GF-D8 (cell line): ENCODE data around the gene OR10P1.
"Not testable (repeated sequence)": the region's sequence is repeated elsewhere in the genome, so short reads cannot be mapped to it uniquely, and the experiment has no call there.

Experiments used
- DNase-seq: peaks from one replicate; lab custom pipeline; 2025; lab: John Stamatoyannopoulos, UW

The OR10P1 gene, protein sequence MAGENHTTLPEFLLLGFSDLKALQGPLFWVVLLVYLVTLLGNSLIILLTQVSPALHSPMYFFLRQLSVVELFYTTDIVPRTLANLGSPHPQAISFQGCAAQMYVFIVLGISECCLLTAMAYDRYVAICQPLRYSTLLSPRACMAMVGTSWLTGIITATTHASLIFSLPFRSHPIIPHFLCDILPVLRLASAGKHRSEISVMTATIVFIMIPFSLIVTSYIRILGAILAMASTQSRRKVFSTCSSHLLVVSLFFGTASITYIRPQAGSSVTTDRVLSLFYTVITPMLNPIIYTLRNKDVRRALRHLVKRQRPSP

GRCh38 chr12:55636853-55637252 lies at the start of gene OR10P1:
OR10P1 (plus strand) TSS chr12:55636892; CDS start chr12:55636892, 0 bp downstream.
- no peak for DNase-seq

- DNase-seq: not testable (repeated sequence)
Measured at GRCh38 chr12:55590152-55590551, 46.5 kb upstream of the OR10P1 start.

- no peak for DNase-seq
Measured at GRCh38 chr12:55607821-55608594, 28.7 kb upstream of the OR10P1 start.

GRCh38 chr12:55610598-55610997 lies 26.1 kb upstream of the OR10P1 start:
- DNase-seq: no peak

DNA sequence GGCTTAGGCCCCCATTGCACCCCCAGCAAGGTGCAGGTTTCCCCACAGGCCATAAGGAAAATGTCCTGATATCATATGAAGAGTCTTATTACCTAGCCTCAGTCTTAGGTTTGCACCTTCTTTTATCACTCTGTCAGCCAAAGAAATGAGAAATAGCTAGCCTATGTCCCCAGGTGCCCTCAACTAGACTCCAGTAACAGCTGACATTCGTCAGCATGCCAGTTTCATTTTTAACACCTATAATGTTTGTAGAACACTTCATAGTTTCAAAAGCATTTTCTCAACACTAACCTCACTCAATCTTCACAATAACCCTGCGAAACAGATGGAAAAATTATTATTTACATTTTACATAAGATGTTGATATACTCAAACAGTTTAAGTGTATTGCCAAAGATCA lies 24.0 kb upstream of the OR10P1 start:
- DNase-seq: no peak

- no peak for DNase-seq
Measured at GRCh38 chr12:55614764-55615163, 21.9 kb upstream of the OR10P1 start.

DNA sequence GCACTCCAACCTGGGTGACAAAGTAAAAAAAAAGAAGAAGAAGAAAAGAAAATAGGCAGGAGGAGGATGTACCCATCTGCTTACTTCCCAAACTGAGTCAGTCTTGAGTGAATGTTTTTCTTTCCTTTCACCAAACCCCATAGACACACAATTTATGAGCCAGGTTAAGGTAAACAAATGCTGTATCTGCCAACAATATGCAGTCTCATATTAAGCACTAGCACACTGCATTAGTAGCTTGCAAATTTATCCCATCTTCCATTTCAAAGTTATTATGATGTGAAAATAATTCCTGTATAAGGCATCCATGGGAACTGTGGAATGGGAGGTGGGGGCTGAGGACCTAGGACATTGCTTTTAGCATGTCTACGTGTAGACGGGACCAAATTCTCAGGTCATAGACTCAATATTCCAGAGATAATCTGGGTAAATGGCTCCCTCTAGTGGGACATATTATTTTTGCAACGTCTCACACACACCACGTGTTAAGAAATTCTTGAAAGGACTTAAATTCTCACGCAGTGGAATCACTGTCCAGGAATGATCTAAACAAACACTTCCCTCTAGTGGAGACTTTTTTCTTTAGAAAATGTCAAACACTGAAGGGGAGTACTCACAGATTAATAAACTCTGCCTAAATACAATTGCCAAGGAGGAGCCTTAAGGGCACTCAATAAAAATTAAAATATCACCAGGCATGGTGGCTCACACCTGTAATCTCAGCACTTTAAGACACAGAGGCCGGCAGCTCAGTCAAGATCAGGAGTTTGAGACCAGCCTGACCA lies 17.1 kb upstream of the OR10P1 start:
- DNase-seq: peak; percentile 71

DNA sequence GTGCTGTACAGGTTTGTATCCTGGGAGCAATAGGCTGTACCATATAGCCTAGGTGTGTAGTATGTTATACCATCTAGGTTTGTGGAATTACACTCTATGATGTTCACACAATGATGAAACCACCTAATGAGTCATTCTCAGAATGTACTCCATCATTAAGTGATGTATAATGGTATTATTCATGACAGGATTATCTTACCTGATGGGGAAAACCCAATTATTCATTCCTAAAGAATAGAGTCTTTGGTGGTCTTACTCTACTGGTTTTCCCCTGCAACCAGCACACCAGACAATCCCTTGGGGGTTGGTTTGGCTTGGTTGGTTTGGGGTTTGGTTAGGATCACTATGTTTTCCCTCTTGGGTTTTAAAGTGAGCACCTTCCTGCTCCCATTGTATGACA lies 12.6 kb upstream of the OR10P1 start:
- DNase-seq: no peak

- DNase-seq: no peak
Measured at GRCh38 chr12:55626154-55626553, 10.5 kb upstream of the OR10P1 start.

- DNase-seq: no peak
Measured at GRCh38 chr12:55629058-55629841, 7.4 kb upstream of the OR10P1 start.

DNA sequence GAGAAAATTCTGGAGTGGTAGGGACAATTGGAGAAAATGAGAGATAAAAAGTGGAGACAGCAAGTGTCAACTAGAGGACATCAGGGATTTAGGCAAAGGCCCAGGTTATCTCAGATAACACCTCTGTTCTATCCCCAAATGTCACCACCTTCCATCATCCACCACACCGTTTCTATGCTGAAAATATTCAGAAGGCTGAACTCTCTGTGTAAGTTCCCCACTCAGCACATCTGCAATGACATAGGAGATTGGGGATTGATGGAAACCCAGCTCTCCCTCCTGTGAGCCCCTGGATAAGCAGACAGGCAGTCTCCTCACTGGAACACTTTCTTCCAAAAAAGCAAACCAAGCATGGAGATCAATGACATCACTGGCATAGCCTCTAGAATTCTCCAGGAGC lies 5.6 kb upstream of the OR10P1 start:
- no peak for DNase-seq

GRCh38 chr12:55631733-55632132 lies 5.0 kb upstream of the OR10P1 start:
- no peak for DNase-seq

DNA sequence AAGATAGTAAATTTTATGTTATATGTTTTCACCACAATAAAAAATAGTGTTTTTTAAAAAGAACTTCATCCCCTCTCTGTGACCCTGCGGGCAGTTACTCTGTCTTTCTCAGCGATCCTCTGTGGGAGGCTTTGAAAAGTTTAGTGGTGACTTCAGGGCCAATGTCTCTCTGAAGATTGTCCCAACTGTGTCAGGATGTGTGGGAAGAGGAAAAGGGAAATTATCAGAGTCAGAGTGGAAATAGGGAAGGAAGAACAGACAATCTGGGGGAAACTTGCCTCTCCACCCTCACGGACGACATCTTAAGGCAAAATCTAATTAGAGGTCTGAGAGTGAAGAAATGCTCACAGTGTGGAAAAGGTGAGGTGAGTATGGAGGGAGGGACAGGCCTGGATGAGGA lies 3.5 kb upstream of the OR10P1 start:
- DNase-seq: no peak

DNA sequence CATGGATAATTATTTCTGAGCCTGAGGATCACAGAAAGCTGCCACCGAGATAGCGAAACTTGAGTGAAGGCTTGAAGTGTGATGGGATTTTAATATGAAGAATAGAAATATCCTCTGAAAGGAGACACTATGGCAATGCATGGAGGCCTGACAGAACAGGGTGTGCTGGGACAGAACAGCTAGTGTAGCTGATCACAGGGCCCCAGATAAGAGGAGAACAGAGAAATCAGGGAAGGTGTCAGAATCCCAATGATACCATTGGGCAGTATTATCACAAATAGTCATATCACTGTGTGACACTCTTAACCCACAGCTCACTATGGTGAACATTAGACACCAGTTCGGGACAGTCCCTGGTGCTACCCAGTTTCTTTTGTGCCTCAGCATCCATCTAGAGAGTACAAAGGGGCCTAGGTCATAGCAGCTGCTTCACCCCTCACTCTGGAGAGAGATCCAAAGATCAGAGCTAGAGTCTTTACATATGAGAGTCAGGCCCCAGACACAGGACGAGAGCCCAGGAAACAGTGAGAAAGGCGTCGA lies 506 bp upstream of the OR10P1 start:
- DNase-seq: no peak

- no peak for DNase-seq
Measured at GRCh38 chr12:55637467-55637866, 775 bp downstream of the OR10P1 start.

DNA sequence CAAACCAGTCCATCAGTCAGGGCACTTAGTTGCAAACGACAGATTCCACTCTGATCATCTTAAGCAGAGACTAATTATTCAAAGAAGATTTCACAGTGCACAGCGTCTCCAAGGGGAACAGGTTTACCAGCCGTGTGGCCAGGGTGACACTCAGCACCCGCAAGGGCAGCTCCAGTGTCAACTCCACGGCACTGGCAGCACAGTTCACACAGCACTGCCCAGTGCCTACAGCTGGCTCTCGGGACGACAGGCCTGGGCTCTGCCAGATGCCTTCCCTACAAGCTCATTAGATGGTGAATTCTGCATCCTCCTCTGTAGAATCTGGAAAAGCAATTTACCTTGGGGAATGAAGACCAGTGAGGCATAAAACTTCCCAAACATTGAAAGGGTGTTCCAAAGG lies 4.9 kb downstream of the OR10P1 start:
- no peak for DNase-seq

DNA sequence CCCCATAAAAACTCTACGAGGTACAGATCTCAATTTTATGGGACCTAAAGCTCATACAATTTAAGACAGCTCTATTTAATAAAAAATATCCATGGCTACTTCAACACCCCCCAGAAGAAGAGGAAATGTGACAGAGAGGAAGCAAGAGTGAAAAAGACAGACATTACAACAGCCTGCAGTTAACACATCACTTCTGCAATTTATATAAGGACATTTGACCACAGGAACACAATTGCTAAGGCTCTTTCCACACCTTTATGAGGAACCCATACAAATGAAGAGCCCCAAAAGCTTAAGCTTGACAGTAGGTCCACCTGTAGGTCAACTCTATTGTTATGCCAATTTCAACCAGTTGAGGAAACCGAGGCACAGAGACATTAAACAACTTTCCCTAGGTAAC lies 5.6 kb downstream of the OR10P1 start:
- peak; percentile 75 for DNase-seq

- peak; percentile 1 for DNase-seq
Measured at GRCh38 chr12:55642669-55643068, 6.0 kb downstream of the OR10P1 start.

DNA sequence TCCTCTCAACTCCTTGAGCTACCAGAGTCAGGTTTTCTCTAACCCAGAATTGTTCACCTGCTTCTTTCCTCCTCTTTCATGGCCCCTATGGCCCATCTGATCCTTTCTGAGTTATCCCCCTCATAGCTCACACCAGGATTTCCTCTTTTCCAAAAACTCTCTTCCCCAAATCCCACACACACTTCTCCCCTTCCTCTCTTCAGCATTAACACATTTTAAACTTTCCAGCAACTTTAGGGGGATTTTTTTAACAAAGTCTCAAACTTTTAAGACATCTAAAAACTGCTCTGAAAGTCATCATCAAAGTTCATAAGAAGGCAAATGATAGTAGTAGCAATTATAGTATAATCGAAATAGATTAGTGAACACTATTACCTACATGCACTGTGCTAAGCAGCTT lies 7.9 kb downstream of the OR10P1 start:
- DNase-seq: no peak

DNA sequence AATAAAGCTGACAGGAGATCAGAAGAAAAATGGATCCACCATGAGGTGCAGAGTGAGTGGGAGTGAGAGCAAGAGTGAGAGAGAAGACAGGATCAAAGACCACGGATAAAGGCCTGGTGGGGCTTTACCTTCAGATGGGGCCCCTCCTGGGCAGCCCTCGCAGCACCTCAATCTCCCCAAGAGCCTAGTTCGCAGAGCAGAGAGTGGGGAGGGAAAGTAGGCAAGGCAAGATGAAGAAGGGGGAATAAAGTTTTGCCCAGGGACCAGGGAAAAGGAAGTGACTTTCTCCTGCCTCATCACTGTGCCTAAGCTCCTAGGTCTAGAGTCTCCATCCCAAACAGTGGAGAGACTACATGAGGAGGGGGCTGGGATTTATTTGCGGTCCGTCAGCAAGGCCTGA lies 10.3 kb downstream of the OR10P1 start:
- DNase-seq: no peak

DNA sequence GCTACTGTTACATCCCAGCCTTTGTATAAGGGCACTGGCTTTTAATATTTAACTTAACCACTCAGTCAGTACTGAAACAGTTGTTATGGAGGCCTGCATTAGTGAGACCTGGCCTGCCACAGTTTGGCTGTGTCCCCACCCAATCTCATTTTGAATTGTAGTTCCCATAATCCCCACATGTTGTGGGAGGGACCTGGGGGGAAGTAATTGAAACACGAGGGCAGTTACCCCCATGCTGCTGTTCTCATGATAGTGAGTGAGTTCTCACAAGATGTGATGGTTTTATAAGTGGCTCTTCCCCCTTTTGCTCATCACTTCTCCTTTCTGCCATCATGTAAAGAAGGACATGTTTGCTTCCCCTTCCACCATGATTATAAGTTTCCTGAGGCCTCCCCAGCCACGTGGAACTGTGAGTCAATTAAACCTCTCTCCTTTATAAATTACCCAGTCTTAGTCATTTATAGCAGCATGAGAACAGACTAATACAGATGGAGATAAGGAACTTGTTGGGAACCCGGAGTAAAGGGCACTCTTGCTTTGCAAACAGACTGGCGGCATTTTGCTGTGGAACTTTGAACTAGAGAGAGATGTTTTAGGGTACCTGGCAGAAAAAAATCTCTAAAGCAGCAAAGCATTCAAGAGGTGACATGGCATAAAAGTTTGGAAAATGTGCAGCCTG lies 14.1 kb downstream of the OR10P1 start:
- peak; percentile 2 for DNase-seq
